IPS DF 6.9 (cell line): Measurements from ENCODE around the gene PLA2G7.
"Not testable (repeated sequence)": the region's sequence is repeated elsewhere in the genome, so short reads cannot be mapped to it uniquely, and the experiment has no call there.

Source experiments
- DNase-seq: peaks from one replicate; pipeline ENCODE4 v3.0.0-alpha.2; 2013; ENCODE audit warnings: low read depth, low spot score
- H3K27ac ChIP-seq: one replicate; pipeline ENCODE4 v1.5.1; 2013; ENCODE audit warnings: low read length, control low read depth
- H3K27me3 ChIP-seq: 2 replicates; pipeline ENCODE4 v1.6.1; 2013; ENCODE audit warnings: mild to moderate bottlenecking, low read length; ENCODE audit not compliant: control insufficient read depth, insufficient read depth
- H3K36me3 ChIP-seq: 2 replicates; pipeline ENCODE4 v1.6.1; 2013; ENCODE audit warnings: low read length; ENCODE audit not compliant: control insufficient read depth, insufficient read depth
- H3K4me1 ChIP-seq: 2 replicates; pipeline ENCODE4 v1.6.1; 2013; ENCODE audit warnings: low read length; ENCODE audit not compliant: control insufficient read depth, insufficient read depth
- H3K4me3 ChIP-seq: 2 replicates; pipeline ENCODE4 v1.5.1; 2013; ENCODE audit warnings: mild to moderate bottlenecking, low read length
- H3K9me3 ChIP-seq: 2 replicates; pipeline ENCODE4 v1.6.1; 2013; ENCODE audit warnings: low read length, inconsistent platforms; ENCODE audit not compliant: control insufficient read depth, insufficient read depth
- WGBS: extraction: QIAGEN DNeasy Blood & Tissue Kit; methylation state at CpG from one replicate; pipeline ENCODE4 v1.1.7; 2013; ENCODE audit warnings: mixed read lengths, missing lambda C conversion rate; ENCODE audit not compliant: insufficient read length, insufficient coverage; 5-methylcytosine and 5-hydroxymethylcytosine counted together

The PLA2G7 gene

GRCh38 chr6:46734867-46735719, at the start of gene PLA2G7:
Gene PLA2G7, minus strand, starts transcription at chr6:46735375. Its CDS starts 12,484 bp downstream, at chr6:46722891.
- Histone ChIP-seq H3K4me3 (peak within 1 kb of the TSS; percentile 54), H3K9me3 (no peaks in the 10 kb centered on the region), H3K27me3 (peaks cover 8% of the 10 kb centered on the region; the same call in 1 of the 2 replicates), H3K4me1 (peaks cover 2% of the 10 kb centered on the region), H3K27ac (no peak within 1 kb of the TSS), H3K36me3 (no peaks in the 10 kb centered on the region)
- no CpG with 5 or more reads among the region's 73 CpGs for WGBS
- no peak for DNase-seq

GRCh38 chr6:46784535-46784934, 49.4 kb upstream of the PLA2G7 start:
- Histone ChIP-seq H3K4me3 (no peak overlapping the region), H3K9me3 (no peaks in the 10 kb centered on the region), H3K36me3 (no peaks in the 10 kb centered on the region), H3K4me1 (no peaks in the 10 kb centered on the region), H3K27ac (no peak overlapping the region), H3K27me3 (no peaks in the 10 kb centered on the region)
- no peak for DNase-seq
- no CpG with 5 or more reads among the region's 1 CpG for WGBS

GRCh38 chr6:46781478-46782378, 46.6 kb upstream of the PLA2G7 start:
- H3K4me3 ChIP-seq = no peak overlapping the region
- DNase-seq = peak; percentile 18
- no peak overlapping the region for H3K27ac ChIP-seq
- H3K36me3 ChIP-seq = no peaks in the 10 kb centered on the region
- WGBS = no CpG with 5 or more reads among the region's 6 CpGs
- H3K4me1 ChIP-seq = no peaks in the 10 kb centered on the region
- H3K27me3 ChIP-seq = no peaks in the 10 kb centered on the region
- H3K9me3 ChIP-seq = no peaks in the 10 kb centered on the region

- H3K4me3 ChIP-seq = no peak overlapping the region
- no peaks in the 10 kb centered on the region for H3K27me3 ChIP-seq
- no peaks in the 10 kb centered on the region; the same call in 1 of the 2 replicates for H3K4me1 ChIP-seq
- no peak for DNase-seq
- no CpG with 5 or more reads among the region's 12 CpGs for WGBS
- H3K36me3 ChIP-seq = no peaks in the 10 kb centered on the region
- no peaks in the 10 kb centered on the region for H3K9me3 ChIP-seq
- no peak overlapping the region for H3K27ac ChIP-seq
Observed at GRCh38 chr6:46777476-46778346, 42.5 kb upstream of the PLA2G7 start.

GRCh38 chr6:46776070-46776712, 41.0 kb upstream of the PLA2G7 start:
- H3K4me1 ChIP-seq = no peaks in the 10 kb centered on the region; the same call in 1 of the 2 replicates
- no peak overlapping the region for H3K4me3 ChIP-seq

GRCh38 chr6:46774736-46775135, 39.6 kb upstream of the PLA2G7 start:
- H3K9me3 ChIP-seq, H3K27me3 ChIP-seq, DNase-seq, H3K4me1 ChIP-seq, H3K27ac ChIP-seq, H3K36me3 ChIP-seq, H3K4me3 ChIP-seq: not testable (repeated sequence)
- WGBS = no CpG with 5 or more reads among the region's 24 CpGs

More at GRCh38 chr6:46776070-46776712, 41.0 kb upstream of the PLA2G7 start:
- Histone ChIP-seq H3K36me3 (no peaks in the 10 kb centered on the region), H3K27me3 (no peaks in the 10 kb centered on the region), H3K9me3 (no peaks in the 10 kb centered on the region), H3K27ac (no peak overlapping the region)
- WGBS = no CpG with 5 or more reads among the region's 5 CpGs
- no peak for DNase-seq

GRCh38 chr6:46773201-46773855, 38.2 kb upstream of the PLA2G7 start:
- Histone ChIP-seq H3K27me3 (no peaks in the 10 kb centered on the region), H3K36me3 (no peaks in the 10 kb centered on the region), H3K4me1 (no peaks in the 10 kb centered on the region; the same call in 1 of the 2 replicates), H3K4me3 (no peak overlapping the region), H3K9me3 (no peaks in the 10 kb centered on the region), H3K27ac (no peak overlapping the region)
- WGBS = no CpG with 5 or more reads among the region's 1 CpG
- no peak for DNase-seq

GRCh38 chr6:46772762-46773161, 37.6 kb upstream of the PLA2G7 start:
- H3K27me3 ChIP-seq = no peaks in the 10 kb centered on the region
- no peak overlapping the region for H3K4me3 ChIP-seq
- no peak overlapping the region for H3K27ac ChIP-seq
- H3K9me3 ChIP-seq = no peaks in the 10 kb centered on the region
- H3K4me1 ChIP-seq = no peaks in the 10 kb centered on the region; the same call in 1 of the 2 replicates
- no peaks in the 10 kb centered on the region for H3K36me3 ChIP-seq
- DNase-seq = no peak
- WGBS = no CpG with 5 or more reads among the region's 2 CpGs

- Histone ChIP-seq H3K27me3 (no peaks in the 10 kb centered on the region), H3K27ac (no peak overlapping the region), H3K36me3 (no peaks in the 10 kb centered on the region), H3K9me3 (no peaks in the 10 kb centered on the region), H3K4me1 (no peaks in the 10 kb centered on the region; the same call in 1 of the 2 replicates), H3K4me3 (no peak overlapping the region)
- no CpG with 5 or more reads among the region's 1 CpG for WGBS
- DNase-seq = no peak
Observed at GRCh38 chr6:46772016-46772415, 36.8 kb upstream of the PLA2G7 start.
